Esophagus squamous epithelium (tissue), 4 donors: ENCODE results near the gene IPCEF1.

ENCODE experiments used
- POLR2A ChIP-seq, 4 donors: fragments of 450-650 bp; IDR thresholded peaks; one replicate each; pipeline ENCODE4 v1.6.1; 2017; ENCODE audit warnings: antibody characterized with exemption in 4 of 4, mild to moderate bottlenecking in 4 of 4, moderate library complexity in 3 of 4
- TF ChIP-seq, protein P1 (sequence below), 6 experiments: fragments of 450-650 bp in 4 of 6; fragments of 200-600 bp in 2 of 6; sonication (generic) in 2 of 6; IDR thresholded peaks; one replicate each; pipeline ENCODE4 v1.5.1; 2016 to 2019; ENCODE audit warnings: antibody characterized with exemption in 6 of 6, mild to moderate bottlenecking in 4 of 6, moderate library complexity in 4 of 6

DNA sequence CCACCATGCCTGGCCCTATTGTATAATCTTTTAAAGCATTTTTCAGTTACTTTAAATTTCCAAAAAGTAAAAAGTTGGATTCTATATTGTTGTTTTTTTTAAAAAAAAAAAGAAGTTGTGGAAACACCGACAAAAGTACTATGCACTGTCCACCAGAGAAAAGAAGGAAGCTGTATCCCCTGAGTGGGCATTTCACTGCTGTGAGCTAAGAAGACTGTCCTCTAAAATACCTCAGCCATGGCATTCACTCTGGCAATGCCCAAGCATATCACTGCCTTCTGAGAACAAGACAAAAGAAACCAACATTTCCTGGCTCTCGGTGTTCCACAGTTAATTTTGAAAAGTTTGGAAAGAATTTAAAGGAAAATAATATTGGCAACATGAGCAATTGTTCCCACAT lies 117.8 kb downstream of the IPCEF1 start:
- TF ChIP-seq, protein P1, sequence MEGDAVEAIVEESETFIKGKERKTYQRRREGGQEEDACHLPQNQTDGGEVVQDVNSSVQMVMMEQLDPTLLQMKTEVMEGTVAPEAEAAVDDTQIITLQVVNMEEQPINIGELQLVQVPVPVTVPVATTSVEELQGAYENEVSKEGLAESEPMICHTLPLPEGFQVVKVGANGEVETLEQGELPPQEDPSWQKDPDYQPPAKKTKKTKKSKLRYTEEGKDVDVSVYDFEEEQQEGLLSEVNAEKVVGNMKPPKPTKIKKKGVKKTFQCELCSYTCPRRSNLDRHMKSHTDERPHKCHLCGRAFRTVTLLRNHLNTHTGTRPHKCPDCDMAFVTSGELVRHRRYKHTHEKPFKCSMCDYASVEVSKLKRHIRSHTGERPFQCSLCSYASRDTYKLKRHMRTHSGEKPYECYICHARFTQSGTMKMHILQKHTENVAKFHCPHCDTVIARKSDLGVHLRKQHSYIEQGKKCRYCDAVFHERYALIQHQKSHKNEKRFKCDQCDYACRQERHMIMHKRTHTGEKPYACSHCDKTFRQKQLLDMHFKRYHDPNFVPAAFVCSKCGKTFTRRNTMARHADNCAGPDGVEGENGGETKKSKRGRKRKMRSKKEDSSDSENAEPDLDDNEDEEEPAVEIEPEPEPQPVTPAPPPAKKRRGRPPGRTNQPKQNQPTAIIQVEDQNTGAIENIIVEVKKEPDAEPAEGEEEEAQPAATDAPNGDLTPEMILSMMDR (IDR thresholded peaks at IDR 0.05): no peak
- no peak for TF ChIP-seq POLR2A (IDR thresholded peaks at IDR 0.05)
